ENCODE results near the gene CEP112. TPM values are rescaled to one million over a fixed set of nuclear protein-coding genes. Genes with fewer than 3 reads are reported as not detected.

CEP112 gene
- total RNA-seq, 6 donors from 2014 or later = 14.3 to 70.2 (median 31.0) TPM

- Histone ChIP-seq H3K4me3 (no peak overlapping the region), H3K27me3 (no peaks in the 10 kb centered on the region), H3K27ac (no peak overlapping the region), H3K4me1 (peaks cover 0 to 11% (median 0%) of the 10 kb centered on the region in 4 donors), H3K9me3 (no peaks in the 10 kb centered on the region), H3K36me3 (no peaks in the 10 kb centered on the region)
- 87 to 95% methylated on average over 4 of the region's 4 CpGs for WGBS, 2 donors
- TF ChIP-seq EP300 (IDR thresholded peaks at IDR 0.05) = no peak
- TF ChIP-seq POLR2A (IDR thresholded peaks at IDR 0.05) = no peak
- TF ChIP-seq CTCF (IDR thresholded peaks at IDR 0.05) = no peak
- no peak for TF ChIP-seq POLR2AphosphoS5 (IDR thresholded peaks at IDR 0.05)
- DNase-seq = no peak
- ATAC-seq (ENCODE audit: low FRiP score in 2 of 2) = no peak
Observed at GRCh38 chr17:66227212-66228045, 35.5 kb upstream of the CEP112 start.

GRCh38 chr17:66222798-66223350 is 30.9 kb upstream of the CEP112 start:
- DNase-seq (no peak), ATAC-seq (ENCODE audit: low FRiP score in 2 of 2) (no peak)
- Histone ChIP-seq H3K4me1 (no peaks in the 10 kb centered on the region), H3K36me3 (no peaks in the 10 kb centered on the region), H3K27me3 (no peaks in the 10 kb centered on the region), H3K9me3 (no peaks in the 10 kb centered on the region), H3K27ac (no peak overlapping the region), H3K4me3 (no peak overlapping the region)
- TF ChIP-seq CTCF (IDR thresholded peaks at IDR 0.05) (no peak), EP300 (IDR thresholded peaks at IDR 0.05) (no peak), POLR2A (IDR thresholded peaks at IDR 0.05) (no peak), POLR2AphosphoS5 (IDR thresholded peaks at IDR 0.05) (no peak)
- 78 to 91% methylated on average over 5 of the region's 5 CpGs for WGBS, 2 donors

GRCh38 chr17:66221755-66222530 is 30.0 kb upstream of the CEP112 start:
- no peaks in the 10 kb centered on the region for H3K36me3 ChIP-seq
- H3K9me3 ChIP-seq = no peaks in the 10 kb centered on the region

GRCh38 chr17:66221343-66221742 is 29.4 kb upstream of the CEP112 start:
- no peak for TF ChIP-seq POLR2AphosphoS5 (IDR thresholded peaks at IDR 0.05)
- no peak for TF ChIP-seq POLR2A (IDR thresholded peaks at IDR 0.05)
- TF ChIP-seq EP300 (IDR thresholded peaks at IDR 0.05) = no peak
- no peak for TF ChIP-seq CTCF (IDR thresholded peaks at IDR 0.05)
- Histone ChIP-seq H3K27ac (no peak overlapping the region), H3K9me3 (no peaks in the 10 kb centered on the region), H3K4me1 (no peaks in the 10 kb centered on the region), H3K36me3 (no peaks in the 10 kb centered on the region), H3K27me3 (no peaks in the 10 kb centered on the region), H3K4me3 (no peak overlapping the region)
- no peak for DNase-seq
- ATAC-seq (ENCODE audit: low FRiP score in 2 of 2) = no peak

More at GRCh38 chr17:66221755-66222530, 30.0 kb upstream of the CEP112 start:
- Histone ChIP-seq H3K27me3 (no peaks in the 10 kb centered on the region), H3K27ac (no peak overlapping the region), H3K4me3 (no peak overlapping the region), H3K4me1 (no peaks in the 10 kb centered on the region)
- DNase-seq (no peak), ATAC-seq (ENCODE audit: low FRiP score in 2 of 2) (no peak)
- WGBS, 2 donors = 84 to 90% methylated on average over 11 of the region's 11 CpGs
- TF ChIP-seq CTCF (IDR thresholded peaks at IDR 0.05) (no peak), POLR2AphosphoS5 (IDR thresholded peaks at IDR 0.05) (no peak), POLR2A (IDR thresholded peaks at IDR 0.05) (no peak), EP300 (IDR thresholded peaks at IDR 0.05) (no peak)
